Measurements from ENCODE around the gene TTK.

DNA sequence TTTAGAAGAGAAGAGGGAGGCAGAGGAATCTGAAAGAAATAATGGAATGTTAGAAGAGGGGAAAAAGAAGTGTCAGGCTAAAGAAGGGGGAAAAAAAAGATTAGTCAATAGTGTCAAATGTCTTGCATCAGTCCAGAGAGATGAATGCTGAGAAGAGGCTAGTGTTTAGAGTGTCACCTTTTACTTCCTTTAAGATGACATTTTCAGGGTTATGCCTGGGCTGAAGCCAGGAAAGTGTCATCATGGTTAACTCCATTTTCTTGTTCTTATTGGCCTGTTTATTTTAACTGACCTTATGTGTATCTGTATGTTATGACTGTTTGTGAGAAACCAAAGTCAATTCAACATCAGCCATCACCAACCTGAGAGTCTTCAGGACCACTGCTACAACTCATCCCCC, 87.1 kb downstream of the TTK start:
- TF ChIP-seq, protein P1, sequence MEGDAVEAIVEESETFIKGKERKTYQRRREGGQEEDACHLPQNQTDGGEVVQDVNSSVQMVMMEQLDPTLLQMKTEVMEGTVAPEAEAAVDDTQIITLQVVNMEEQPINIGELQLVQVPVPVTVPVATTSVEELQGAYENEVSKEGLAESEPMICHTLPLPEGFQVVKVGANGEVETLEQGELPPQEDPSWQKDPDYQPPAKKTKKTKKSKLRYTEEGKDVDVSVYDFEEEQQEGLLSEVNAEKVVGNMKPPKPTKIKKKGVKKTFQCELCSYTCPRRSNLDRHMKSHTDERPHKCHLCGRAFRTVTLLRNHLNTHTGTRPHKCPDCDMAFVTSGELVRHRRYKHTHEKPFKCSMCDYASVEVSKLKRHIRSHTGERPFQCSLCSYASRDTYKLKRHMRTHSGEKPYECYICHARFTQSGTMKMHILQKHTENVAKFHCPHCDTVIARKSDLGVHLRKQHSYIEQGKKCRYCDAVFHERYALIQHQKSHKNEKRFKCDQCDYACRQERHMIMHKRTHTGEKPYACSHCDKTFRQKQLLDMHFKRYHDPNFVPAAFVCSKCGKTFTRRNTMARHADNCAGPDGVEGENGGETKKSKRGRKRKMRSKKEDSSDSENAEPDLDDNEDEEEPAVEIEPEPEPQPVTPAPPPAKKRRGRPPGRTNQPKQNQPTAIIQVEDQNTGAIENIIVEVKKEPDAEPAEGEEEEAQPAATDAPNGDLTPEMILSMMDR (IDR thresholded peaks at IDR 0.05): no peak
- TF ChIP-seq POLR2AphosphoS5 (IDR thresholded peaks at IDR 0.05): no peak
